ENCODE results near the gene VEGFA.

The VEGFA gene

DNA sequence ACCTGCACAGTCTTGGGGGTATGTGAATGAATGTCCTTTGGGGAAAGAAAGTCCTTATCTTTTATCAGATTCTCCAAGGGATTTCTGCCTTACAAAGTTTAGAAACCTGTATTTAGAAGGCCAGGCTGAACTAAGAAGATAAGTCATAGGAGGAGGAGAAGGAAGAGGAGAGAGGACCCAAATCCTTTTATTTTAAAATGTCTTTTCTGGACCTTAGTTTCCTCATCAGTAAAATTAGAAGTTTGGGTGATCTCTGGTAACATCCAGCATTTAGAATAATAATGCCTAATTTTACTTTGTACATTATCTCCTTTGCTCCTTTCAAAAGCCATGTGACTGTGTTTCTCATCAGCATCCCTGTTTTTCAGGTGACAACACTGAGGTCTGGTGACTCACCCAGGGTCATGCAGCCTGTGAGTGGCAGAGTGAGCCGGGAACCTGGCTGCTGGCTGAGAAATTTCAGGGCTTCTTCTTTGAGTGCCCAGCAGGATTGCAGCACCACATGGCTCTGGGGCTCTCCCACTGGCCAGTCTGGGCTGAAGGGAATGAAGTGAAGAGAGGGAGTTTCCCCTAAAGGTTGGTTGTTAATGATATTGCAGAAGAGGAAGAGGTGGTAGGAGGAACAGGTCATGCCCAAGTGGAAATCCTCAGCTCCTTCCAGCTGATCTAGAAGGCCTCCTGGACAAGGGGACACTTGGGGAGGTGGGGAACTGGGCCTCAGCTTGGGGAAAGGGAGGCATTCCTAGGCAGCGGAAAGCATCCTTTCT, 34.0 kb downstream of the VEGFA start:
- Histone ChIP-seq H3K4me2 (ENCODE audit: low read length) (no peak overlapping the region), H3K4me1 (ENCODE audit: low read length) (peaks cover 9% of the 10 kb centered on the region), H3K27ac (ENCODE audit: low read length) (no peak overlapping the region)

DNA sequence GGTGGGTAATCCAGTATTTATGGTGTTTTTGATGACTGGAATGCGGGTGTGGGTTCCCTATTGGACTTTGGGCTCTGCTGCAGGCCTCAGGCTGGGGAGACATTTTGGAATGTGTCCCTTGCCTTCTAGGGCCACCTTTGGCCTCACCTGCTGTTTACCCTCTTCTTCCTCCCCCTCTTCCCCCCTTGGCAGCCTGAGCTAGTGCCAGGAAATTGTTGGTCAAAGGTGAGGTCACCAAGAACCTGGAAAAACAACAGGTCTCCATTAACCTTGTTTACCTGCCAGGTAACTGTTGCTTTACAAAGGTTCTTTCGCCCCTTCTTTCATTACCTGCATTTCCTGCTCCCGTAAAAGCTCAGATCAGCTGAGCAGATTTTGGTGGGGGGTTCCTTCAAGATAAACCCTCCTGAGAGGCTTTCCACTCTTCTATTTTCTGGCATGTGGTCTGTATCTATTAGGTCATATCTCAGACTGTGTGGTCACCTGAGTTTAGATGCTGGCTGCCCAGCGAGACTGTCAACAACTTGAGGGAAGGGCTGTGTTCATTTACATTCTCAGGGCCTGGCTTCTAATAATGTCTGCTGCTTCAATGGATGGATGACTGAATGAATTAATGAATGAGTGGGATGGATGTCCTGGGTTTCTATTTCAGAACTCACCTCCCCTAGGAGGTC, 34.7 kb downstream of the VEGFA start:
- no peaks in the 10 kb centered on the region for H3K79me2 ChIP-seq (ENCODE audit: low read length)
- no peaks in the 10 kb centered on the region for H4K20me1 ChIP-seq (ENCODE audit: insufficient read depth, low read length)
- no peaks in the 10 kb centered on the region for H3K36me3 ChIP-seq (replicated peaks; ENCODE audit: low read depth, low read length)
- H3K27ac ChIP-seq (ENCODE audit: low read length), result no peak overlapping the region
- no peak for TF ChIP-seq EZH2phosphoT487 (IDR thresholded peaks at IDR 0.05; ENCODE audit: low read depth)
- TF ChIP-seq, protein P1, sequence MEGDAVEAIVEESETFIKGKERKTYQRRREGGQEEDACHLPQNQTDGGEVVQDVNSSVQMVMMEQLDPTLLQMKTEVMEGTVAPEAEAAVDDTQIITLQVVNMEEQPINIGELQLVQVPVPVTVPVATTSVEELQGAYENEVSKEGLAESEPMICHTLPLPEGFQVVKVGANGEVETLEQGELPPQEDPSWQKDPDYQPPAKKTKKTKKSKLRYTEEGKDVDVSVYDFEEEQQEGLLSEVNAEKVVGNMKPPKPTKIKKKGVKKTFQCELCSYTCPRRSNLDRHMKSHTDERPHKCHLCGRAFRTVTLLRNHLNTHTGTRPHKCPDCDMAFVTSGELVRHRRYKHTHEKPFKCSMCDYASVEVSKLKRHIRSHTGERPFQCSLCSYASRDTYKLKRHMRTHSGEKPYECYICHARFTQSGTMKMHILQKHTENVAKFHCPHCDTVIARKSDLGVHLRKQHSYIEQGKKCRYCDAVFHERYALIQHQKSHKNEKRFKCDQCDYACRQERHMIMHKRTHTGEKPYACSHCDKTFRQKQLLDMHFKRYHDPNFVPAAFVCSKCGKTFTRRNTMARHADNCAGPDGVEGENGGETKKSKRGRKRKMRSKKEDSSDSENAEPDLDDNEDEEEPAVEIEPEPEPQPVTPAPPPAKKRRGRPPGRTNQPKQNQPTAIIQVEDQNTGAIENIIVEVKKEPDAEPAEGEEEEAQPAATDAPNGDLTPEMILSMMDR (IDR thresholded peaks at IDR 0.05; ENCODE audit: low read depth, low read length), result no peak
- H2AFZ ChIP-seq (ENCODE audit: low read depth, low read length), result no peak overlapping the region
- H3K27me3 ChIP-seq (ENCODE audit: low read depth, low read length), result 0 out of 2 replicates have a peak, but pooled peaks cover 3% of the 10 kb centered on the region
- H3K4me1 ChIP-seq (ENCODE audit: low read length), result peaks cover 2% of the 10 kb centered on the region; the same call in 1 of the 2 replicates
- no peak overlapping the region for H3K4me3 ChIP-seq (ENCODE audit: low read length)
- H3K9ac ChIP-seq (ENCODE audit: low read length), result no peak overlapping the region
- no peak overlapping the region for H3K4me2 ChIP-seq (ENCODE audit: low read length)
- H3K9me3 ChIP-seq (ENCODE audit: insufficient read depth, low read length), result no peaks in the 10 kb centered on the region

More for the DNA sequence above, 34.0 kb downstream of the VEGFA start:
- Histone ChIP-seq H3K79me2 (ENCODE audit: low read length) (no peaks in the 10 kb centered on the region), H4K20me1 (ENCODE audit: insufficient read depth, low read length) (no peaks in the 10 kb centered on the region), H3K27me3 (ENCODE audit: low read depth, low read length) (0 out of 2 replicates have a peak, but pooled peaks cover 3% of the 10 kb centered on the region), H3K9ac (ENCODE audit: low read length) (no peak overlapping the region), H3K4me3 (ENCODE audit: low read length) (no peak overlapping the region), H3K36me3 (replicated peaks; ENCODE audit: low read depth, low read length) (no peaks in the 10 kb centered on the region), H3K9me3 (ENCODE audit: insufficient read depth, low read length) (no peaks in the 10 kb centered on the region), H2AFZ (ENCODE audit: low read depth, low read length) (no peak overlapping the region)
- TF ChIP-seq EZH2phosphoT487 (IDR thresholded peaks at IDR 0.05; ENCODE audit: low read depth), result no peak
- TF ChIP-seq, protein P1 (IDR thresholded peaks at IDR 0.05; ENCODE audit: low read depth, low read length), result no peak

DNA sequence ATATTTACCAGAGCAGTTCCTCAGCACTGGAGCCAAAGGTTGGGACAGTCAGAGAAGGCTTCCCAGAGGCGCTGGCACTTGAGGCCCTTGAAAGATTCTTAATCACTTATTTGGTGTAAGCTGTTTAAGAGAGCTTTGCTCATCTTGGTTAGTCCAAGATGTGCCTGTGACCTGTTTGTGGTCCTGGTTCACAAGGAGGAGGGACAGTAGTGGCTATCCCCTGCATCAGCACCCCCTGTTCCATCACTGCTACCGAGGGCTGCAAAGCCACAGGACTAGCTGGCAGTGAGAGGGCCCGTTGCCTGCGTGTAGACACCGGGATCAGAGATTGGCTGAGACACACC, 35.7 kb downstream of the VEGFA start:
- Histone ChIP-seq H3K9me3 (ENCODE audit: insufficient read depth, low read length) (no peaks in the 10 kb centered on the region), H3K79me2 (ENCODE audit: low read length) (no peaks in the 10 kb centered on the region), H3K4me3 (ENCODE audit: low read length) (no peak overlapping the region), H2AFZ (ENCODE audit: low read depth, low read length) (no peak overlapping the region), H3K27ac (ENCODE audit: low read length) (no peak overlapping the region), H3K9ac (ENCODE audit: low read length) (no peak overlapping the region), H4K20me1 (ENCODE audit: insufficient read depth, low read length) (no peaks in the 10 kb centered on the region), H3K27me3 (ENCODE audit: low read depth, low read length) (0 out of 2 replicates have a peak, but pooled peaks cover 3% of the 10 kb centered on the region), H3K4me1 (ENCODE audit: low read length) (no peaks in the 10 kb centered on the region; the same call in 1 of the 2 replicates), H3K36me3 (replicated peaks; ENCODE audit: low read depth, low read length) (no peaks in the 10 kb centered on the region), H3K4me2 (ENCODE audit: low read length) (no peak overlapping the region)
- TF ChIP-seq EZH2phosphoT487 (IDR thresholded peaks at IDR 0.05; ENCODE audit: low read depth), result no peak

DNA sequence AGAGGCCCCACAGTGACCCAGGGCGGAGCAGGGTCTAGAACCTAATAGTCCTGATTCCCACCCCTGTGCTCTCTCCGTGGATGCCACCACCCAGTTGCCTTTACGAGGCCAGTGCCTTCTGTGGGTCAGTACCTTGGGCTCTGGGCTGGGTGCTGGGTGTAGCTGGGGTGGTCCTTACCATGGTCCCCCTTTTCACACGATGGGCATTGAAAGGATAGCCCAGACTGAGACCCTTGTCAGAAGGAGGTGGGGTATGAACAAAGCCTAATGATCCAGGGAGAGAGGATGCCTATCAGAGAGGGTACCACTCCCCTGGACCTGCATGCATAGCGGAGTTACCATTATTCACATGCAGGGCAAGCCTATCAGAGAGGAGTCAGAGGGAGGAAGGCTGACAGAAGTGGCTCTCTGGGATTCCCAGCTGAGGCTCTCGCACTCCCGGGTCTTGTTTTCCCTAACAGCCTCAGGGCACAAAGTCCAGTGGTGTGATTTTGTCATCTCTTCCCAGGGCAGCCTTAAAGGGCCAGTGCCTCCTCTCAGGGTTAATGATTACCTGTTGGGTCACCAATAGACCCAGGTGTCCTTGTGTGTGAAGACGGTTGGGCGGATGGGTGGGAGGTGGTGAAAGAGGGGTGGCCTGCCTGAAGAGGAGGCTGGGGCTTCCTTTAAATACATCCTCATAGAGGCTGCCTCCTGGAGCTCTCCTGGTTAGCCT, 36.2 kb downstream of the VEGFA start:
- 0 out of 2 replicates have a peak, but pooled peaks cover 3% of the 10 kb centered on the region for H3K27me3 ChIP-seq (ENCODE audit: low read depth, low read length)
- no peak overlapping the region for H3K9ac ChIP-seq (ENCODE audit: low read length)
- H3K27ac ChIP-seq (ENCODE audit: low read length), result no peak overlapping the region
- no peaks in the 10 kb centered on the region for H3K36me3 ChIP-seq (replicated peaks; ENCODE audit: low read depth, low read length)
- H3K79me2 ChIP-seq (ENCODE audit: low read length), result no peaks in the 10 kb centered on the region
- H4K20me1 ChIP-seq (ENCODE audit: insufficient read depth, low read length), result no peaks in the 10 kb centered on the region
- no peak overlapping the region for H3K4me2 ChIP-seq (ENCODE audit: low read length)
- no peaks in the 10 kb centered on the region for H3K9me3 ChIP-seq (ENCODE audit: insufficient read depth, low read length)
- TF ChIP-seq EZH2phosphoT487 (IDR thresholded peaks at IDR 0.05; ENCODE audit: low read depth), result no peak
- TF ChIP-seq, protein P1 (IDR thresholded peaks at IDR 0.05; ENCODE audit: low read depth, low read length), result no peak
- H2AFZ ChIP-seq (ENCODE audit: low read depth, low read length), result no peak overlapping the region
- no peak overlapping the region for H3K4me3 ChIP-seq (ENCODE audit: low read length)
- H3K4me1 ChIP-seq (ENCODE audit: low read length), result no peaks in the 10 kb centered on the region; the same call in 1 of the 2 replicates

Measured in OCI-LY3 (cell line).